C4-2B (cell line): ENCODE measurements around the gene AGL.

Source experiments
- ZFX ChIP-seq: fragments of 450-650 bp; IDR thresholded peaks from 2 replicates; pipeline ENCODE4 v1.6.1; 2017
- TF ChIP-seq, protein P1 (sequence below): fragments of 450-650 bp; conservative IDR thresholded peaks from 2 replicates; pipeline ENCODE4 v1.5.1; 2017; ENCODE audit warnings: mild to moderate bottlenecking

GRCh38 chr1:99964806-99965205, 114.6 kb downstream of the AGL start:
- TF ChIP-seq, protein P1, sequence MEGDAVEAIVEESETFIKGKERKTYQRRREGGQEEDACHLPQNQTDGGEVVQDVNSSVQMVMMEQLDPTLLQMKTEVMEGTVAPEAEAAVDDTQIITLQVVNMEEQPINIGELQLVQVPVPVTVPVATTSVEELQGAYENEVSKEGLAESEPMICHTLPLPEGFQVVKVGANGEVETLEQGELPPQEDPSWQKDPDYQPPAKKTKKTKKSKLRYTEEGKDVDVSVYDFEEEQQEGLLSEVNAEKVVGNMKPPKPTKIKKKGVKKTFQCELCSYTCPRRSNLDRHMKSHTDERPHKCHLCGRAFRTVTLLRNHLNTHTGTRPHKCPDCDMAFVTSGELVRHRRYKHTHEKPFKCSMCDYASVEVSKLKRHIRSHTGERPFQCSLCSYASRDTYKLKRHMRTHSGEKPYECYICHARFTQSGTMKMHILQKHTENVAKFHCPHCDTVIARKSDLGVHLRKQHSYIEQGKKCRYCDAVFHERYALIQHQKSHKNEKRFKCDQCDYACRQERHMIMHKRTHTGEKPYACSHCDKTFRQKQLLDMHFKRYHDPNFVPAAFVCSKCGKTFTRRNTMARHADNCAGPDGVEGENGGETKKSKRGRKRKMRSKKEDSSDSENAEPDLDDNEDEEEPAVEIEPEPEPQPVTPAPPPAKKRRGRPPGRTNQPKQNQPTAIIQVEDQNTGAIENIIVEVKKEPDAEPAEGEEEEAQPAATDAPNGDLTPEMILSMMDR, result no peak
- TF ChIP-seq ZFX, result no peak
